HG03439 (cell line): ENCODE measurements around the gene PRR13.
"Not testable (repeated sequence)": the region's sequence is repeated elsewhere in the genome, so short reads cannot be mapped to it uniquely, and the experiment has no call there.

Source experiments
- ATAC-seq: cut with Tn5 transposase; IDR thresholded peaks from one replicate; pipeline ENCODE4 v1.9.1; 2021; ENCODE audit warnings: mild to moderate bottlenecking, moderate library complexity; ENCODE audit not compliant: unreplicated experiment

The PRR13 gene

GRCh38 chr12:53467880-53468279 is 26.3 kb downstream of the PRR13 start:
- no peak for ATAC-seq

- ATAC-seq = no peak
Measured at GRCh38 chr12:53468282-53468681, 26.7 kb downstream of the PRR13 start.

GRCh38 chr12:53472056-53472582 is 30.6 kb downstream of the PRR13 start:
- no peak for ATAC-seq

GRCh38 chr12:53474077-53474476 is 32.5 kb downstream of the PRR13 start:
- ATAC-seq = no peak

DNA sequence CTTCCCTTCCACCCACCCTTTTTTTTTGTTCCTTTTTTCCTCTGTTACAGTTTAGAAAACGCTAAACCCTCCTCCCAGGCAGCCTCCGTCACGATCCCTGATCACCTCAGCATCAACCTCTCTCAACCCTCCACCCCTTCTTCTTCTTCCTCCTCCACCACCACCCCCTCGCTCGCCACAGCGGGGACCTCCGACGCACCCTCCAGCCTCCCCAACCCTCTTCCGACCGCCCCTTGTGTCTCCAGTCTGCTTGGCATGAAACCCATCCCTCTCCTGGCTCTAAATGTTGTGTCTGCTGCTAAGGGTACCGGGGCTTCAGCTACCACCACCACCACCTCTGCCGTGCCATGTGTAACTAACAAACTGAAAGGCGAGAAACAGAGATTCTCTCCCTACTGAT is 33.3 kb downstream of the PRR13 start:
- ATAC-seq = no peak

GRCh38 chr12:53476769-53477209 is 35.3 kb downstream of the PRR13 start:
- ATAC-seq = no peak

- ATAC-seq = no peak
Measured at GRCh38 chr12:53478865-53479264, 37.3 kb downstream of the PRR13 start.

DNA sequence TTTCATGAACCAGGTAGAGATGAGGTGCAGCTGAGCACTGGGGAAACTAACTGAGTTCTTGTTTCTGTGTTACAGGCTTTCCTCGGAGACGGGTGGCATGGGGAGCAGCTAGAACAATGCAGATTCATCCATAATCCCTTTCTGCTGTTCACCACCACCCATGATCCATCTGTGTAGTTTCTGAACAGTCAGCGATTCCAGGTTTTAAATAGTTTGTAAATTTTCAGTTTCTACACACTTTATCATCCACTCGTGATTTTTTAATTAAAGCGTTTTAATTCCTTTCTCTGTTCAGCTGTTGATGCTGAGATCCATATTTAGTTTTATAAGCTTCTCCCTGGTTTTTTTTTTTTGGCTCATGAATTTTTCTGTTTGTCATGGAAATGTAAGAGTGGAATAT is 37.8 kb downstream of the PRR13 start:
- ATAC-seq = no peak

- ATAC-seq = no peak
Measured at GRCh38 chr12:53480491-53481442, 39.2 kb downstream of the PRR13 start.

DNA sequence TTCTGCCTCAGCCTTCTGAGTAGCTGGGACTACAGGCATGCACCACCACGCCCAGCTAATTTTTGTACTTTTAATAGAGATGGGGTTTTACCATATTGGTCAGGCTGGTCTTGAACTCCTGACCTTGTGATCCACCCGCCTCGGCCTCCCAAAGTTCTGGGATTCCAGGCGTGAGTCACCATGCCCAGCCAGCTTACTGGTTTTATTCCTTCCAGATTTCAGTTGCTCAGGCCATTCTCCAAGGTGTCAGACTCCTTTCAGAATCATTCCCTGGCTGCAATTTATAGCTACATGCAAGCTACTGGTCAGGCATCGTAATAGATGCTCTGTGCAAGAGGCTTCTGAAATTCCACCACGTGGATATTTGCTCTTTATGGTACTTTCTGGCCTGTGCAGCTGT is 39.9 kb downstream of the PRR13 start:
- ATAC-seq = not testable (repeated sequence)

- no peak for ATAC-seq
Measured at GRCh38 chr12:53481939-53482586, 40.5 kb downstream of the PRR13 start.

- no peak for ATAC-seq
Measured at GRCh38 chr12:53482626-53483168, 41.2 kb downstream of the PRR13 start.

DNA sequence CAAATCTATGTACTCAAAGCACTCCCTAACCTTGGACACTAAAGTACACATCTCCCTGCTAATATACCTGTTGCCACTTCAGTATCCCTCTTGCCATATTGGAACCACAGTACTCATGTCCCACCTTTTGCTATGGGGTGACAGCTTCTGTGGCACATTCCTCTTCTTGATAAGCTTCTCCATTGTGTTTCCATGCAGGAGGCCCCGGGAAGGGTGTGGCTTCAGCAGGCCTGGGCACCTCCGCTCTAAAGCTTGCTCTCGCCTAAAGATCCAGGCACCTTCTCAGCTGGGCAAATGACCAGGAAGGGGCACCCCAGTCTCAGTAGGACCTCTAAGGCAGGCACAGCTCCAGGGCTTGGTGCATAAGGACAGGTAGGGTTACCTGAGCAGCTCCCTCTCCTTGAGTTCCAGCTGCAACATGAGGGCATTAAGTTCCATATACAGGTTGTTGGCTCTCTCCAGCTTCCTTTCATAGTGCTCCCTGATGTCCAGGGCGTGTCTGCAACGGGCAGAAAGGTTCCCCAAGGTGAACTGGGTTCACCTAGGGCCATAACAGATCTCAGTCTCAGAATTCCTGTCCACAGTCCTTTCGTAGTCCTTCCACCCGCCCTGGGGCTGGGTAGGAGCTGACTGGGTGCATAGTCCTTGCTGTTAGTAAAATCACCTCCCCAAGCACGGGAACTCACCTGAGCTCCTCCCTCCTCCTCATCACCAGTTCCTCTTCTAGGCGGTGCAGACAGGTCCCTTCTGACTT is 41.9 kb downstream of the PRR13 start:
- ATAC-seq = no peak

- ATAC-seq = no peak
Measured at GRCh38 chr12:53483979-53484377, 42.4 kb downstream of the PRR13 start.

DNA sequence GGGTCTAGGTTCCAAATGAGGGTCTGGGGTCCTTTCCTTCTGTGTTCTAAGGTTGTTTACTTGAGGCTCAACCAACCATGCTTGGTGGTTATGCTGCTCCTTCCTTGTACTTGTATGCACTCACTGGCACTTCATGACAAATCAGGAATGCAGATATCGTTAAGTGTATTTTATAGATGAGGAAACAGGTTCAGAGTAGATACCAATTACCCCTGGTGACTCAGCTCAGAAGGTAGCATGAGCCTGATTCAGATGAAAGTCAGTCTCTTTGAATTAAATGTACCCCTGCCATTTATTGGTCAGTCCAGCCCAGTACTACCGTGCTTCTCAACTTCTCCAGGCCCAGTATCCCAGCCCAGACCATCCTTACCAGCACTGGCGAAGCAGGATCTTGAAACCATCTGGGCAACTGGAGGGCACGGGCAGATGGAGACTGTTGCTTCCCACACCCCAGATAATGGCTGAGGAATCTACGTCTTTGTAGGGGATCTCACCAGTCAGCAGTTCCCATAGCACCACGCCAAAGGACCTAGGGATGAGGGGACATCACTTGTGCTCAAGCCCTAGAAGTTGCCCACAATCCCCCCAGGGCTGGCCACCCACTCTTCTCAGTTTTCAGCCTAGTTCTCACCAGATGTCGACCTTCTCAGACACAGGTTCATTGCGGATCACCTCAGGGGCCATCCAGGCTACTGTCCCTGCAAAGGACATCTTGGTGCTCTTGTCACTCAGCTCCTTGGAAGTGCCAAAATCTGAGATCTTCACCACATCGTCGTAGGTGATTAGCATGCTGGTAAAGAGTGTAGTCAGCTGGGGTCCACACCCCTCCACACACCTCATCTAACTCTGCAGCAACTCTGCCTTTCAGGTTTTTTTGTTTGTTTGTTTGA is 43.4 kb downstream of the PRR13 start:
- ATAC-seq = no peak

DNA sequence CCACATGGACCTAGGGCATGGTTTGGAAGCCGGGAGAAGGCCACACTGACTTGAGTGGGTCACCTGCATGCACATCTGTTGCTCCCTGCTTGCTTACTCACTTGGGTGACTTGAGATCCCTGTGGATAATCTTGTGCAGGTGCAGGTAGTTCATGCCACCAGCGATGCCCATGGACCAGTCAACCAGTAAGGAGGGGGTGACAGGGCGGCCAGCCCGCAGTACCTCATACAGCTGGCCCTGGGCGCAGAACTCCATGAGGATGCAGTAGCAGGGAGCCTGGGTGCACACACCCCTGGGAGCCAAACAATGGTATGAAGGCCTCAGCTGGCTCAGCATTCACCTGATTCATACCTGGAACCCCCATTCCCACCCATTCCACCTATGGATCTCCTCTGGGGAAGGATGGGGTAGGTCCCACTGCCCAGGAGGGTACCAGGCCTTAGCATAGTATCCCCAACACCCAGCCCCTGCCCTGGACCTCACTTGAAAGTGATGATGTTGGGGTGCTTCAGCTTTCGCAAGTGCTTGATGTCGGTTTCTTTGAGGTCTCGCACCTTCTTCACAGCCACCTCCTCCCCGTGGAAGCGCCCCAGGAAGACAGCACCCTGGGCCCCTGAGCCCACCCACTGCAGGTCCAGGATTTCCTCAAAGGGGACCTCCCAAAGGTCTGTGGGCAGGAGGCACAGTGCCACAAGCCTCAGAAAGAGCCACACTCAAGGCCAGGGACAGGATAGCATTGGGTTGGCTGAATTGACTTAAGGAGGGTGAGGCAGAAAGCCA is 44.6 kb downstream of the PRR13 start:
- ATAC-seq = no peak

GRCh38 chr12:53486736-53487487 is 45.4 kb downstream of the PRR13 start:
- no peak for ATAC-seq

GRCh38 chr12:53489242-53489864 is 47.8 kb downstream of the PRR13 start:
- no peak for ATAC-seq
